Measurements from ENCODE around the gene ATP11C.

GRCh38 chrX:139971394-139971749 lies 38.5 kb upstream of the ATP11C start:
- TF ChIP-seq CTCF (IDR thresholded peaks at IDR 0.05) (no peak), POLR2A (IDR thresholded peaks at IDR 0.05) (no peak)

Measured in thyroid gland (tissue), 4 donors.